WERI-Rb-1 (cell line): ENCODE data around the gene ASIC3.

Experiments
- DNase-seq: peaks from one replicate; pipeline ENCODE4 v3.0.0-alpha.2; 2020
- H3K27ac ChIP-seq: fragments of 250-450 bp; sonication (Bioruptor Pico); 2 replicates; pipeline ENCODE4 v1.5.1; 2020; ENCODE audit warnings: mild to moderate bottlenecking, moderate library complexity
- H3K27me3 ChIP-seq: fragments of 250-450 bp; sonication (Bioruptor Pico); 2 replicates; pipeline ENCODE4 v1.5.1; 2021; ENCODE audit warnings: mild to moderate bottlenecking, low read depth, moderate library complexity; ENCODE audit not compliant: insufficient read depth, severe bottlenecking
- H3K36me3 ChIP-seq: fragments of 250-450 bp; sonication (Bioruptor Pico); 2 replicates; pipeline ENCODE4 v1.5.1; 2020; ENCODE audit warnings: mild to moderate bottlenecking, moderate library complexity
- H3K4me3 ChIP-seq: 2 replicates; pipeline ENCODE4 v1.5.1; 2011; ENCODE audit warnings: low read depth, mild to moderate bottlenecking, control low read depth, low read length
- H3K9me3 ChIP-seq: fragments of 250-450 bp; sonication (Bioruptor Pico); 2 replicates; pipeline ENCODE4 v1.5.1; 2021; ENCODE audit warnings: mild to moderate bottlenecking, moderate library complexity; ENCODE audit not compliant: severe bottlenecking
- TF ChIP-seq, protein P1 (sequence below): IDR thresholded peaks from 2 replicates; pipeline ENCODE4 v1.5.1; 2011; ENCODE audit warnings: low read depth, mild to moderate bottlenecking, control low read depth, inconsistent platforms, low read length

The ASIC3 gene

DNA sequence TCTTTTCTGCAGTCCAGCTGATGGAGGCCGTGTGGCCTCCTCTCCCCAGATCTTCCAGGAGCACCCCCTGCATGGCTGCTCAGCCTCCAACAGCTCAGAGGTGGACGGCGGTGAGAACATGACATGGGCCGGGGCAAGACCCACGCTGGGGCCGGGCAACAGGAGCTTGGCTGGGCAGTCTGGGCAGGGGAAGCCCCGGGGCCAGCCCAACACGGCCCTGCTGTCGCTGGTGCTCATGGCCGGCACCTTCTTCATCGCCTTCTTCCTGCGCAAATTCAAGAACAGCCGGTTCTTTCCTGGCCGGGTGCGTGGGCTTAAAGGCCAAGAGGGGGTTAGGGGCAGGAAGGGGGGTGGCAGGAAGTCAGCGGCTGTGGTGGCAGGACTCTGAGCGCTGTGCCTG is 25.7 kb downstream of the ASIC3 start:
- no peak for DNase-seq
- Histone ChIP-seq H3K36me3 (peaks cover 83% of the 10 kb centered on the region), H3K27ac (no peak overlapping the region), H3K9me3 (no peaks in the 10 kb centered on the region), H3K27me3 (no peaks in the 10 kb centered on the region), H3K4me3 (no peak overlapping the region)
- TF ChIP-seq, protein P1, sequence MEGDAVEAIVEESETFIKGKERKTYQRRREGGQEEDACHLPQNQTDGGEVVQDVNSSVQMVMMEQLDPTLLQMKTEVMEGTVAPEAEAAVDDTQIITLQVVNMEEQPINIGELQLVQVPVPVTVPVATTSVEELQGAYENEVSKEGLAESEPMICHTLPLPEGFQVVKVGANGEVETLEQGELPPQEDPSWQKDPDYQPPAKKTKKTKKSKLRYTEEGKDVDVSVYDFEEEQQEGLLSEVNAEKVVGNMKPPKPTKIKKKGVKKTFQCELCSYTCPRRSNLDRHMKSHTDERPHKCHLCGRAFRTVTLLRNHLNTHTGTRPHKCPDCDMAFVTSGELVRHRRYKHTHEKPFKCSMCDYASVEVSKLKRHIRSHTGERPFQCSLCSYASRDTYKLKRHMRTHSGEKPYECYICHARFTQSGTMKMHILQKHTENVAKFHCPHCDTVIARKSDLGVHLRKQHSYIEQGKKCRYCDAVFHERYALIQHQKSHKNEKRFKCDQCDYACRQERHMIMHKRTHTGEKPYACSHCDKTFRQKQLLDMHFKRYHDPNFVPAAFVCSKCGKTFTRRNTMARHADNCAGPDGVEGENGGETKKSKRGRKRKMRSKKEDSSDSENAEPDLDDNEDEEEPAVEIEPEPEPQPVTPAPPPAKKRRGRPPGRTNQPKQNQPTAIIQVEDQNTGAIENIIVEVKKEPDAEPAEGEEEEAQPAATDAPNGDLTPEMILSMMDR: no peak

DNA sequence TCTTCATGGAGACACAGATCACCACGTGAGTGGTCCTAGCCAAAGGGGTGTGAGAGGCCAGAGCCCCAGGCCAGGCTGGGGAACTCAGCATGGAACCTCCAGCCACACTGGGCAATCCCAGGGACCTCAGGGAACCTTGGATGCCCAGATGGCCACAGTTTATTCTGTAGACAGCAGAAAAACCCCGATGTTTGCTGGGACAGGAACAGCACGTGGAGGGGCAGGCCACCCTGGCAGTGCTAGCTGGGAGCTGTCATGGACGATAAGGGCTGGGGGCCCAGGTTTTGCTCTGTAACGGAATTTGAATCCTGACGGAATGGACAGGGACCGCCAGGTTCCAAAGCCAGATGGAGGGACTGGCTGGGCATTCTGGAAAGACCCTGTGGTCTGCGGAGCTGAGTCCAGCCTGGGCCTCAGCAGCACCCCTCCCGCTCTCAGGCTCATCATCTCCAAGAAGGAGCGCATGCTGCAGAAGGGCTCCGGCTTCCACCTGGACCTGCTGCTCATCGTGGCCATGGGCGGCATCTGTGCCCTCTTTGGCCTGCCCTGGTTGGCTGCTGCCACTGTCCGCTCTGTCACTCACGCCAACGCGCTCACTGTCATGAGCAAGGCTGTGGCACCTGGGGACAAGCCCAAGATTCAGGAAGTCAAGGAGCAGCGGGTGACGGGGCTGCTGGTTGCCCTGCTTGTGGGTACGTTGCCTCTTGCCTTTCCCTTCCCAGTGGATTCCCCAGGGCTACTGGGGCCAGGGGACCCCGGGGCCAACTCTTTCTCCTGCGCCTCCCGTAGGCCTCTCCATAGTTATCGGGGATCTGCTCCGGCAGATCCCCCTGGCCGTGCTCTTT is 26.7 kb downstream of the ASIC3 start:
- Histone ChIP-seq H3K36me3 (peaks cover 82% of the 10 kb centered on the region), H3K27ac (no peak overlapping the region), H3K27me3 (no peaks in the 10 kb centered on the region), H3K4me3 (no peak overlapping the region), H3K9me3 (no peaks in the 10 kb centered on the region)
- DNase-seq: no peak
- TF ChIP-seq, protein P1: no peak

DNA sequence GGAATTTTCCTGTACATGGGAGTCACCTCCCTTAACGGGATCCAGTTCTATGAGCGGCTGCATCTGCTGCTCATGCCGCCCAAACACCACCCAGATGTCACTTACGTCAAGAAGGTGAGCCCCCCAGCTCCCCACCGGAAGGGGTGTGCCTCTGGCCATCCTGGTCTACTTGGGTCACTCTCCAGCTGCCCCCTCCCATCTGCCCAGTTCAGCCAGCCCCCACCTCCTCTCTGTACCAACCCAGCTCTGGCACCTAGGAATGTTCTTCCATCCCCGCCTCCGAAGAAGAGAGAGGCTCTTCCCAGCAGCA is 27.3 kb downstream of the ASIC3 start:
- H3K36me3 ChIP-seq: peaks cover 82% of the 10 kb centered on the region

DNA sequence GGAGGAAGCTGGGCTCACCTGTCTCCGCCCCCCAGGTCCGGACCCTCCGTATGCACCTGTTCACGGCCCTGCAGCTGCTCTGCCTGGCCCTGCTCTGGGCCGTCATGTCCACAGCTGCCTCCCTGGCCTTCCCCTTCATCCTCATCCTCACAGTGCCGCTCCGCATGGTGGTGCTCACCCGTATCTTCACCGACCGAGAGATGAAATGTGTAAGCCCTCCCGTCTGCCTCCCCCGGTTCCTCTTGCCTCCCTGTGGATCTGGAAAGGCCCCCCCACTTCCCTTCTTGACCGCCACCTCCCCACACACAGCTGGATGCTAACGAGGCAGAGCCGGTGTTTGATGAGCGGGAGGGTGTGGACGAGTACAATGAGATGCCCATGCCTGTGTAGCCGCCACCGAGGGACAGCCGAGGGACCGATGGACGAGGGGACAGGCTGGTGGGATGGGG is 27.7 kb downstream of the ASIC3 start:
- Histone ChIP-seq H3K9me3 (no peaks in the 10 kb centered on the region), H3K27ac (no peak overlapping the region), H3K36me3 (peaks cover 78% of the 10 kb centered on the region), H3K4me3 (no peak overlapping the region), H3K27me3 (no peaks in the 10 kb centered on the region)
- TF ChIP-seq, protein P1: no peak
- DNase-seq: no peak

More for the DNA sequence above, 27.3 kb downstream of the ASIC3 start:
- Histone ChIP-seq H3K27ac (no peak overlapping the region), H3K27me3 (no peaks in the 10 kb centered on the region), H3K4me3 (no peak overlapping the region), H3K9me3 (no peaks in the 10 kb centered on the region)
- no peak for DNase-seq
- TF ChIP-seq, protein P1: no peak

DNA sequence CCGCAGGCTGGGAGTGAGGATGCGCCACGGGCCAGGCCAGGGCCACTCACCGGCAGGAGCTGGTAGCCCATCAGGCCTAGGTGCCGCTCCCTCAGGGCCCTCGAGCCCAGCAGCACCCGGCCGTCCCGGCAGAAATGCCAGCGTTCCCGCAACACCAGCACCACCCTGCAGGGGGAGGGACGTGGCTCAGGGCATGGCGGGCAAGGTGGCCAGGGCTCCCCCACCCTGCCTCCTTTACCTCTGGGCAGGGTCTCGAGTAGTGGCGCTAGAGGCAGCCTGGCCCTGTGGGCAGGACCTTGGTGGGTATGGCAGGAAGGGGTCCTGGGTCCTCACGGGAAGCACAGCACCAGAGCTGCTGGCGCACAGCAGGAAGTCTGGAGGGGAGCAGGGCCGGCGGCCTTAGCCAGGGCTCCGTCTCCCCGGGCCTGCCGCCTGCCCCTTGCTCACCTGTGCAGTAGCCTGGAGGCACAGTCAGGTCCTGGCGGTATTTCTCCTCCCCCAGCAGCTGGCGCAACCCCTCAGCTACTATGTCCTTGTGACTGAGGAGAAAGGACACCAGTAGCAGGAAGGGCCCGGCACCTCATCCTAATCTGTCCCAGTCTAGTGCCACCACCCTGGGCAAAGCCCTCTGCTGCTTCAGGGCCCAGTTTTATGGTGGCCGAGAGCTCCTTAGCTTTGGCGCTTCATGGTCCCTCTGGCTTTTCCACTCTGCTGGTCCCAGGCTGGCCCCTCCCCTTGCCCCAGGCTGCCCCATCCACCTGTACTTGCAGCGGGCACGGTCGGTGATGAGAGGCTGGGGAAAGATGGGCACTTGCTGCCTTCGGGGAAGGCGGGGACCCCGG is 28.8 kb downstream of the ASIC3 start:
- Histone ChIP-seq H3K36me3 (peaks cover 74% of the 10 kb centered on the region), H3K4me3 (no peak overlapping the region), H3K9me3 (no peaks in the 10 kb centered on the region), H3K27ac (peak overlapping the region; percentile 43; the same call in 1 of the 2 replicates), H3K27me3 (no peaks in the 10 kb centered on the region)
- no peak for DNase-seq
- TF ChIP-seq, protein P1: peak; percentile 59
